Measurements from ENCODE around the gene PHLPP1. TPM values are rescaled to one million over a fixed set of nuclear protein-coding genes. Genes with fewer than 3 reads are reported as not detected.

Gene PHLPP1
- total RNA-seq, 3 donors from 2014 or later: 9.8 to 19.9 (median 15.4) TPM

DNA sequence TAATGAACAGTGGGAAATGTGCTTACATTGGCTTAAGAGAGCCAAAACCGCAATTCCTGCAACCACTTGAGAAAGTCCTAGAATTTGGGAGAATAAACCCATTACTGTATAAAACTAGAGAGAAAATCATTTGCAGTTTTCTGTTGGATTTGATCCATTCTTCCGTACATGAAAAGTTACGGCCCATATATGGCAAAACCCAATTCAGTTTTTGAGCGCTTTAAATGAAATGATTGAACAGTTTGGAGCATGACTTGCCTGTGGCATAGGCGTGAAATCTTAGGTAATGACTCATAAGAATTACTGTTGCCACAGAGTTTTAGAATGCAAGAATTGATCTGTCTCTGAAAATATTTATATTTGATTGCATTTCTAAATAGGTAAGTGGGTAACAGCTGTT is 52.0 kb downstream of the PHLPP1 start:
- Histone ChIP-seq H3K36me3 (no peaks in the 10 kb centered on the region), H3K9me3 (no peaks in the 10 kb centered on the region), H3K27me3 (no peaks in the 10 kb centered on the region), H3K4me3 (no peak overlapping the region), H3K4me1 (peaks cover 0 to 6% of the 10 kb centered on the region in 2 donors), H3K27ac (peak overlapping the region; percentile 62 to 81)
- TF ChIP-seq, protein P1, sequence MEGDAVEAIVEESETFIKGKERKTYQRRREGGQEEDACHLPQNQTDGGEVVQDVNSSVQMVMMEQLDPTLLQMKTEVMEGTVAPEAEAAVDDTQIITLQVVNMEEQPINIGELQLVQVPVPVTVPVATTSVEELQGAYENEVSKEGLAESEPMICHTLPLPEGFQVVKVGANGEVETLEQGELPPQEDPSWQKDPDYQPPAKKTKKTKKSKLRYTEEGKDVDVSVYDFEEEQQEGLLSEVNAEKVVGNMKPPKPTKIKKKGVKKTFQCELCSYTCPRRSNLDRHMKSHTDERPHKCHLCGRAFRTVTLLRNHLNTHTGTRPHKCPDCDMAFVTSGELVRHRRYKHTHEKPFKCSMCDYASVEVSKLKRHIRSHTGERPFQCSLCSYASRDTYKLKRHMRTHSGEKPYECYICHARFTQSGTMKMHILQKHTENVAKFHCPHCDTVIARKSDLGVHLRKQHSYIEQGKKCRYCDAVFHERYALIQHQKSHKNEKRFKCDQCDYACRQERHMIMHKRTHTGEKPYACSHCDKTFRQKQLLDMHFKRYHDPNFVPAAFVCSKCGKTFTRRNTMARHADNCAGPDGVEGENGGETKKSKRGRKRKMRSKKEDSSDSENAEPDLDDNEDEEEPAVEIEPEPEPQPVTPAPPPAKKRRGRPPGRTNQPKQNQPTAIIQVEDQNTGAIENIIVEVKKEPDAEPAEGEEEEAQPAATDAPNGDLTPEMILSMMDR (IDR thresholded peaks at IDR 0.05): no peak
- TF ChIP-seq POLR2AphosphoS5 (IDR thresholded peaks at IDR 0.05) (no peak), POLR2A (IDR thresholded peaks at IDR 0.05) (no peak)
- intact Hi-C loops (cut with DNase I; ENCODE audit: low total_unique reads): no loop called here
- no peak for DNase-seq (ENCODE audit: low spot score in 2 of 2)

DNA sequence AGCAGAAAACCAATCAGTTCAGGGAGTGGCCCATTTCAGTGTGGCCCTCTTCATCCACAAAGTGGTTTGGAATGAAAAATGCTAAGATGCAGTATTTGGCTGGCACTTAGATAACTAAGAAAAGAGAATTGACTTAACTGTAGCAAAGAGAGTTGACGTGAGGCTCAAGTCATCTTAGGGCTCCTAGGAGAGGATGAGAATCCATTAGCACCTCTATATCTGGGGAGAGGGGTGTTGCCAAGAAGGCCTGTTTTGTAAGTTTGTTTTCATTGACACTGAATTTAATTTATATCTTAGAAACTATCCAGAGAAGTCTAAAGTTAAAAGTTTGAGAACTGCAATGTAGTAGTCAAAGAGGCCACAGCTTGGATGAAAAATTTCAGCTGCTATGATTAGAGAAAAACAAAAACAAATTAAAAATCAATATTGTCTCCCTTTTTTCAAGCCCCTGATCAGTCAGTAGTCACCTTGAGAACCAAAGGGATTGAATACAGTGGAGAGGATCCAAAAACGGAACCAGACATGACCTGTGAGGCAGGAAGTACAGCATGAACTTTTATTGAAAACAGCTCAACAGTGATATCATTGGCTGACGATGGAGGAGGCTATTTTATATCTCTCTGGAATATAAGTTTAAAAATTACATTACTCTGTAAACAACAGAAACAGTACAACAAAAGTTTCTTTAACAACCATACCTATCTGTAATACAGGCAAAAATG is 52.7 kb downstream of the PHLPP1 start:
- TF ChIP-seq POLR2A (IDR thresholded peaks at IDR 0.05): no peak
- TF ChIP-seq, protein P1 (IDR thresholded peaks at IDR 0.05): no peak
- no peak for TF ChIP-seq POLR2AphosphoS5 (IDR thresholded peaks at IDR 0.05)
- Histone ChIP-seq H3K27ac (peak overlapping the region; percentile 62 to 81), H3K36me3 (no peaks in the 10 kb centered on the region), H3K27me3 (no peaks in the 10 kb centered on the region), H3K4me1 (peaks cover 0 to 6% of the 10 kb centered on the region in 2 donors), H3K4me3 (no peak overlapping the region), H3K9me3 (no peaks in the 10 kb centered on the region)
- intact Hi-C loops (cut with DNase I; ENCODE audit: low total_unique reads): no loop called here
- no peak for DNase-seq (ENCODE audit: low spot score in 2 of 2)

DNA sequence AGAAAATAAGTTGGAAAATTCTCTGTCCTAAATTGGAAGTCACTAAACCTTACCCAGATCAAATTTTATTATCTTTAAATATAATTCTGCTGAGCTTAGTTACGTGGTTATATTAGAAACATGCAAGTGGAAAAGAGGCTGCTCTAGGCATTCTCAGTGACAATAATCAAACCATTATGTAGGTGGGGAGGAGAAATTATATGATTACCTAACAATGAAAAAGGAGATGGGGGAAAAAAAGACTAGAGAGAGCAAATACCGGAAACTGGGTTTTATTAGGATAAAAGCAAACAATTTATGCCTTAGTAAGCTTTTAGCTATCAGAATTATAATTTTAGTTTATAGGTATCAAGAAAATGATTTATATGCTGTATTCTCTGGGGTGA is 53.2 kb downstream of the PHLPP1 start:
- no peak for TF ChIP-seq POLR2AphosphoS5 (IDR thresholded peaks at IDR 0.05)
- TF ChIP-seq, protein P1 (IDR thresholded peaks at IDR 0.05): no peak
- TF ChIP-seq POLR2A (IDR thresholded peaks at IDR 0.05): no peak
- Histone ChIP-seq H3K36me3 (no peaks in the 10 kb centered on the region), H3K27ac (peak overlapping the region; percentile 62 to 81), H3K9me3 (no peaks in the 10 kb centered on the region), H3K27me3 (no peaks in the 10 kb centered on the region), H3K4me3 (no peak overlapping the region), H3K4me1 (peaks cover 0 to 6% of the 10 kb centered on the region in 2 donors)
- DNase-seq (ENCODE audit: low spot score in 2 of 2): no peak
- intact Hi-C loops (cut with DNase I; ENCODE audit: low total_unique reads): no loop called here

DNA sequence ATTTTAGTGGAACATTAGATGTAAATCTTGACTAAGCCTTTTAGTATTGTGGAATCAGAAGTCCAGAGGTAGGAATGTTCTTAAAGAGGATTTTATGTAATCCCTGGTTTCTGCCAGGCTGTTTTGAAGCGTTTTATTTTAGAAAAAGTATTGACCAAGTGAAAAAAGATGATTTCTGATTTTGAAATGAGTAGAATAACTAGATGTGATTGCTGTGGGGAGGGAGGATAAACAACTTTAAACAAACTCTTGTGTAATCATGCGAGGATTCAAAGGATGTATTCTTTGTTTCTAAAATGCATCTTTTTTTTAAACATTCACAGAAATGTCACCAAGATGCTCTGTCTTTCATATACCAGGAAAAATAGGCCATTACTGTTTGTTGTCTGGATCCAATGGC is 53.9 kb downstream of the PHLPP1 start:
- DNase-seq (ENCODE audit: low spot score in 2 of 2): no peak
- Histone ChIP-seq H3K4me1 (peaks cover 0 to 6% of the 10 kb centered on the region in 2 donors), H3K9me3 (no peaks in the 10 kb centered on the region), H3K4me3 (no peak overlapping the region), H3K27me3 (no peaks in the 10 kb centered on the region), H3K36me3 (no peaks in the 10 kb centered on the region), H3K27ac (peak overlapping the region in 1 of 2 donors; percentile 81)
- no peak for TF ChIP-seq POLR2A (IDR thresholded peaks at IDR 0.05)
- TF ChIP-seq, protein P1 (IDR thresholded peaks at IDR 0.05): no peak
- no peak for TF ChIP-seq POLR2AphosphoS5 (IDR thresholded peaks at IDR 0.05)
- intact Hi-C loops (cut with DNase I; ENCODE audit: low total_unique reads): no loop called here

DNA sequence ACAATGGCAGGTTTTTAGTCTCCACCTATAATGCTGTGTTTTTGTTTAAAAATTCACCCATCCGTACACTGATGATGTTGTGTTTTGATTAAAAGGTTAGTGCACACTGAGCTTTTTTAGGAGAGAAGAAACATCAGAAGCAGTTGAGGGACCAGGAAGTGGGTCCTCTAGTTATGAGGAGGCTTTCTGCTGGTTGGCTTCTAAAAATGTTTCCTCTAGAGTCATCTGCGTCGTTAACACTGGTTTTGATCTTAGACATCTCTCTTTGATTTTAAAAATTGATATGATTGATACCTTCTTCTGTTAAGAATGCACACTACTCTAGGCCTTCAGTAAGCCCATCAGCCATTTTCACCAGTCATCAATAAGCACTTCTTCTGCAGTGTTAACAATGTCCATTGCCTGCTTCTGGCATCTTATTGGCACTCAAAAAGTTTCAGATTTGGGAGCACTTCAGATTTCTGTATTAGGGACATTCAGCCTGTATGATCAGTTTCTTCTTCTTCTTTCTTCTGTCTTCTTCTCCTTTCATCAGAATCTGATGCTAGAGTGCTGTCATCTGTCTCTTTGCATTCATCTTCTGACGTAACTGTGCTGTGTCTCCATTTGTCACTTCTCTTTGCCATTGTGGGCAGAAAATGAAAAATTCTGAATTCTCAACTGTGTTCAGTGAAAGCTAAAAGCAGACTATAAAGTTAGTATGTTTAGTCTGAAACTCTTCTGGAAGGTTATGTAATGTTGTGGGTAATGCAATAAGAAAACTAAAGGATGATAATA is 56.3 kb downstream of the PHLPP1 start:
- H3K36me3 ChIP-seq: no peaks in the 10 kb centered on the region
- H3K27ac ChIP-seq: no peak overlapping the region
- intact Hi-C loops (cut with DNase I; ENCODE audit: low total_unique reads): no loop called here
- peaks cover 0 to 6% of the 10 kb centered on the region in 2 donors for H3K4me1 ChIP-seq
- no peak for DNase-seq (ENCODE audit: low spot score in 2 of 2)
- no peak overlapping the region for H3K4me3 ChIP-seq
- H3K9me3 ChIP-seq: no peaks in the 10 kb centered on the region
- TF ChIP-seq POLR2AphosphoS5 (IDR thresholded peaks at IDR 0.05): no peak
- H3K27me3 ChIP-seq: no peaks in the 10 kb centered on the region
